ENCODE results near the gene EARS2.

DNA sequence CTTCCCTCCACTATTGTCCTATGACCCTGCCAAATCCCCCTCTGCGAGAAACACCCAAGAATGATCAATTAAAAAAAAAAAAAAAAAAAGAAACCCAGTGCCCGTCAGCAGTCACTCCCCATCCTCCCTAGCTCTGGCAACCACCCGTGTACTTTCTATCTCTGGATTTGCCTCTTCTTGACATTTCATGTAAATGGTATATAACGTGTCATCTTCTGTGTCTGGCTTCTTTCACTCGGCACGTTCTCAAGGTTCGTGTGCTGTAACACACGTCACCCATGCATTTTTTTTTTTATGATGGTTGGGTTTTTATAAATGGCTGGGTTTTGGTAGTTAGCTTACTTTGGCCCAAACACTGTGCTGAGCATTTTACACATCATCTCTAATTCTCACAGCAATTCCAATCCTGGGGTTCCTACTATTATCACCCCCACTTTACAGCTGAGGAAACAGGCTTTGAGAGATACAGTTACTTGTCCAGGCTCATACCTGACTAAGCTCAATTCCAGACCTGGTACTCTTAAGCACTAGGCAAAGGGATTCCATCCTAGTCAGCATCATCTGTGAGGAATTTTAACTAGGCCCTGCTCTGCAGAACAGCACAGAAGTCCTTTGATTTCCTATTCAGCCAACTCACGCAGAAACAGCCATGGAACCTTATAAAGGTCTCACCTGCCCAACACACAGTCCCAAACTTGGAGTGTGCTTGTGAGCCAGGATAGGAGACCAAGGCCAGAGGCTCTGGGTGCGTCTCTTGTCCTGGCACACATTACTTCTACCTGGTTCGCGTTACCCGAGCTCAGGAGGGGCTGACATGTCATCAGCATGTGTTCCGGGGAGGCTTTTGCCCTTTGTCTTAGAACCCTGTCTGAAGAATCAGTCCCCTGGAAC lies 27.3 kb upstream of the EARS2 start:
- no peak for TF ChIP-seq CTCF (IDR thresholded peaks at IDR 0.05 in 4 of 5, conservative IDR thresholded peaks at IDR 0.05 in 1 of 5)
- no peak for TF ChIP-seq POLR2A (IDR thresholded peaks at IDR 0.05)

Data from gastrocnemius medialis (tissue), 4 donors.